Measurements from ENCODE around the gene ADGRL3.

The ADGRL3 gene

DNA sequence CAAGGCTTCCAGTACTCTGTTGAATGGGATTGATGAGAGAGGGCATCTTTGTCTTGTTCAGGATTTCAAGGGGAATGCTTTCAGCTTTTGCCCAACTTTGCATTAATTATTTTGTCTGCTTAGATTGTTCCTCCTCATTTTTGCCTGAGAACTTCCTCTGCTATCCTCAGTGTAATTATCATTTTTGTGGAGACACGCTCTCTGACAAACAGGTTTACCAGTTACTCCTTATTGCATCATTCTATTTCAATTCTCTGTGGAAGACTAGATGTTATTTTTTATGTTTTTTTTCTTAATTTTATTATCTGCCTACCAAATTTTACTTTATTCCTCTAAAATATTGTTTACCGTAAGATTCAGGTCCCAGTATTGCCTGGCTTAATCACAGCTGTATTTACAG lies 349.2 kb downstream of the ADGRL3 start:
- no peak for DNase-seq (ENCODE audit: low spot score)

DNA sequence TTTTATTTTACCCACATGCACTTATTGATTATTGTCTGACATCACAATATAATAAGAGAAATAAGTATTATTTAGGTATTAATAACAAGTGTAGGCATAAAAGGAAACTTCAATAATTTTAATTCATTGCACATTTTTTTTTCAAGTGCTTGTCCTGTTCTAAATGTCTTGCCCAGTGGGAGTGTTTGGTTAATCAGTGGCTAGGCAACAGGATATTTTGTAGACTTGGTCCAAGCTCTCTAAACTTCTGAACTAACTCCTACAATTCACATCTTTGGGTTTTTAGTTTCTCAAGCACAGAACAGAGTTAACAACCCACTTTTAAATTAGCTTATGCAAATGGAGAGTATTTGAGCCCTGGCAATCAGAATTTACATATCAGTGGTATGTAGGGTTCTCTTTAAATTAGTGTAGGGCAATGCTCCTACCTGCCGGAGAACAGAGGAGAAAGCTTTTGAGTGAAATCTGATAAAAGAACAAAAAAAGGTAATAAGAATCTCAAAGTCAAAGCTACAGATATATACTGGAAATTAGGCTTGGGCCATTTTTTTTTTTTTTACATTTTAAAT lies 353.5 kb downstream of the ADGRL3 start:
- DNase-seq (ENCODE audit: low spot score) = no peak

DNA sequence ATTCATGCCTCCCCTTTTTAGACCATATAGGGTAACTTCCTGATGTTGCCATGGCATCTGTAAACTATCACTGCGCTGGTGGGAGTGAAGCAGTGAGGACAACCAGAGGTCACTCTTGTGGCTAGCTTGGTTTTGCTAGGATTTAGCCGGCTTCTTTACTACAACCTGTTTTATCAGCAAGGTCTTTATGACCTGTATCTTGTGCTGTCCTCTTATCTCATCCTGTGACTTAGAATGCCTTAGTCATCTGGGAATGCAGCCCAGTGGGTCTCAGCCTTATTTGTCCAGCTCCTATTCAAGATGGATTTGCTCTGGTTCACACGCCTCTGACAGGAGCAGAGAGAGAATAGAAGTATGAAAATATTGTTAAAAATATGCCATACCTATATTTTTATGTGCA lies 355.7 kb downstream of the ADGRL3 start:
- DNase-seq (ENCODE audit: low spot score) = peak; percentile 36

DNA sequence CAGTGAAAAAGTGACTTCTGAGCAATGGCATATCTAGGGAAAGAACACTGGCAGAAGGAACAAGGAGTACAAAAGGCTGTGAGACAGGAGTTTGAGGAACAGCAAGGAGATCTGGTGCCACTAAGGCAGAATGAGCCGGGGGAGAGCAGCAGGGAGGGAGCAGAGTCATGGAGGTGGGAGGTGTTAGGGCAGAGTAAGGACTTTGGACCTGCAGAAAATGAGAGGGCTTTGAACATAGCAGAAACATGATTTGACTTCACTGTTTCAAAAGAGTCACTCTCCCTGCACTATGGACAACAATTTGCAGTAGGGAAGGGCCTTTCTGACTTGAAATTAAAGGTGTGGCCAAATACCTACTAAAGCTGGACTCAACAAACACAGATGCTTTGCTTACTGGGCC lies 356.2 kb downstream of the ADGRL3 start:
- no peak for DNase-seq (ENCODE audit: low spot score)

DNA sequence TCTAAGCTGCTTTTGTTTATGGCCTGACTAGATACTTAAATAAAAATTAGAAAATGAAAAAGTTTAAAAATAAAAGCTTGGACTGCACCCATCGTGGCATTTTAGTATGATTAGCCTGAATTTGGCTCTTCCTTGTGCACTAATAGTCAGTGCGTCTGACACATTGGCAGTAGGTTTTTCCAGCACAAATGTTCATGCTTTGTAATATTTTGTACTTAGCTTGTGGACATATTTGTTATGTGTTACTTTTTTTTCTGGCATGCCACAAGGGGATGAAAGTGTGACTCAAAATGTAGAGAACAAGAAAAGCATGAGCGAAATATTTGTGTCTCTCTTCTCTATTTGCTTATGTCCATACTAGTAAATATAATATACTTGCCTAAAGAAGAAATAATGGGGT lies 359.3 kb downstream of the ADGRL3 start:
- no peak for DNase-seq (ENCODE audit: low spot score)

DNA sequence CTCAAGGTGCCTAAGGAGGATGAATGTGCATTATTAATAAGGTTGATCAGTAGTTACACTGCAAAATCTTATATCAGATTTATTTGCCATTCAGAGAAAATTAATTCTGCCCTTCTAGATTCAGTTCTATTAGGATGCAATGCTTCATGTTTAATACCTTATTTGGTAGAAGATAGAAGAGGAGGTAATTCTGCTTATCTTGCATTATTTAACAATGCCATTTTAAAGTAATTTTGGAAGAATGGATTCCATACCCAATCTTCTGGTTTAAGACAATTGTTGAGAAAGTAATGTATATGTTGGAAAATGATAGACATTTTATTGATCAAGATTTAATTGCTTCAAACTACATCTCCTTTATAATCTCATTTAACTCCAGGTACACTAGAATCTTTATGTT lies 360.9 kb downstream of the ADGRL3 start:
- DNase-seq (ENCODE audit: low spot score) = no peak

DNA sequence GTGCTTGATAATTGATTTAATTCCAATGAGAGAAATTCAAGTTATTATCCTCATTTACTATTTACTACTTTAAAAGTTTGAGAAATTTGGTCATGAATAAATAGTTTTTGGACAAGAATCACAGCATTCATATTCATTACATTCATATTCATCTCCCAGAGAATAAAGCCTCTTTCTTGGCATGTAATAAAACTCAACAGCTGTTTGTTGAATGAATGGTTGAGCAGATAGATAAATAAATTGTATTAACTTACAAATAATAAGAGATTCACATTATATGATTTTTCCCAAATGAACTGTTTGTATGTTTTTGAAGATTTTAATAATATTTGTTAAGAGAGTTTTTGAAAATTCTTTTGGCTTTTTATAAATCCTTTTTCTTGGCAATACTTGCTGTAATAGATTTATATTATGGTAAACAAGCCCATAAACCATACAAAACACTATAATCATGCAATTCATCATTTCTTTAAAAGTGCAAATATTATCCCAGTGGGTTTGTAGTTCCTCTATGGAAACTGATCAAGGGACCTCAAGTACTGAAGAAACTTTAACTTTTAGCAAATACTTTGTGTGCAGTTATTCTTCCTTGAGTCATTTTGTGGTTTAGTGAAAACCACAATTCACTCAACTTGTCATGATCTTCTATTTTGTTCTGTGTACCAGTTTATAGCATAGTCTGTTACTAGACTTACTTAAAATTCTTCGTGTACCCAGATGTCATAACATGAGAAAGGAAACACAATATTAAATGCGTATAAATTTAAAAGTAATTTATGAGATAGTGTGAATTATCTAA lies 371.8 kb downstream of the ADGRL3 start:
- DNase-seq (ENCODE audit: low spot score) = peak; percentile 64

DNA sequence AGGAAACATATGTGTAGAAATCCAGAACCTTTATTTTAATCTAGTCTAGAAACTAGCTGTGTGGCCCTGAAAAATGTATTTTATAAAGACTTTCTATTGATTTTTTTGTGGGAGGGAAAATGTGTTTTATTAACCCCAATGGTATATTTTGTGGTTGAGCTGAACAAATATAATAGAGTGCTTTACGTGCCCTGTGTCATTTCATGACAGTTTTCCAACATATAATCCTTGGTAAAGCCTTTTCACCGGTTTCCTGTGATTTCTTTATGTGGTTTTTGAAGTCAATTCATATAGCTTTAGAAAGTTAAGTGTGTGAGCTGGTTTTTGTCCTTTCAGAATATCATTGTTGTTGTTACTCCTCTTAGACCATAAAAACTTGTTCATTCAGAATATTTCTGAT lies 375.7 kb downstream of the ADGRL3 start:
- DNase-seq (ENCODE audit: low spot score) = no peak

DNA sequence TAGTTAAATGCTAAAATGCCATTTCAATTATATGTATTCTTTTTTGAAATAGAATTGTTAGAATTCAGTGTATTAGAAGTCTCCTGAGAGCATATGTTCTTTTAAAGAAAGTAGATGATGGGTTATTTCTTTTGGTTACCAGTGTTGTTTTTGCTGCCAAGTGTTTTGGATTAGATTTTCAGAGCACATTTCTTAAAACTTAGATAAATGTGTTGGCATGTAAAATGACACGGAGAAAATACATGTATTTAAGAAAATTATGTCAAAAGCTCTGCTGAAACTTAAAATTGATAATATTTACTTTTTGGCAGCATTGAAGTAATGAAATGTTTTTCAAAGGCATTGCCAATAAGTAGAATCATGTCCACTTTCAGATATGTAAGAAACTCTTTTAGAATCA lies 379.7 kb downstream of the ADGRL3 start:
- DNase-seq (ENCODE audit: low spot score) = no peak

DNA sequence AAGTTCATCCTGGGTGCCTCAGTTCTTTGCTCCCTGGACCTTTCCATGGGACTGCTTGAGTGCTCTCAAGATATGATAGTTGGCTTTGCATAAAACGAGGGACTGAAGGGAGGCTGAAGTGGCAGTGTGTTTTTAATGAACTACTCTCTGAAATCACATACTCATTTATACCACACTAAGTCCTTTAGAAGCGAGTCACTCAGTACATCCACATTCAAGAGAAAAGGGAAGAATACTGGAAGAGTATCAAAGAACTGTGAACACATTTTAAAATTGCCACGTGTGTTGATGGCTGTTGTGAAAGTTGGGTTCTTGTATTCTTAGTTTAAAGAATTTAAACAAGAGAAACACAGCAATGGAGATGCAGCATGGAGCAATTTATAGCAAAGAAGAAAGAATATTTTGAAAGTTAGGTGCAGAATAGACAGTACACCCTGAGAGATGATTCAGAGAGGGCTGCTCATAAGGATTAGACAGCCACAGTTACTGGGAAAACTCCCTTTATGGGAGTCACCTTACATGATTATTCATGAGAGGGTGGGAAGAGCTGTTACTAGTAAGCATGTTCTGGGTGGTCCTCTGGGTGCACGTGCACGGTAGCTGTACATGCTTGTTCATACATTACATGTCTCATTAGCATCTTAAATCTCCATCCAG lies 380.7 kb downstream of the ADGRL3 start:
- DNase-seq (ENCODE audit: low spot score) = peak; percentile 45

DNA sequence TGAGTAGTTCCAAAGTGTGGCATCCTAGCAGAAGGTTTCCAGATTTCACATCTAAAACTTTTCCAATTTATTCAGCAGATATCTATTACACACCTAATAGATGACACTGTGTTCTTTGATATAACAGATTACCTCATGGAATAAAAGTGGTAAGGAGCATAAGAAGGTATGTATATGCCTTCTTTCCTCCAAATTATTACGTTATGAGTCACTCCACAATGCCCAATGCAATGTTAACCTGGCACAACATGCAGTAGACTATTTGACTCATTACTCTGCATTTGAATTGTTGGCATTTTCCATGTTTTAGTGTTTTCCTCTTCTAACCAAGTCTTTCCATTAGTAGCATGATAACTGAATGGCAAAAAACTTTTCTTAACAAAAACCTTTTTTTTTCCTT lies 383.6 kb downstream of the ADGRL3 start:
- DNase-seq (ENCODE audit: low spot score) = peak; percentile 84

DNA sequence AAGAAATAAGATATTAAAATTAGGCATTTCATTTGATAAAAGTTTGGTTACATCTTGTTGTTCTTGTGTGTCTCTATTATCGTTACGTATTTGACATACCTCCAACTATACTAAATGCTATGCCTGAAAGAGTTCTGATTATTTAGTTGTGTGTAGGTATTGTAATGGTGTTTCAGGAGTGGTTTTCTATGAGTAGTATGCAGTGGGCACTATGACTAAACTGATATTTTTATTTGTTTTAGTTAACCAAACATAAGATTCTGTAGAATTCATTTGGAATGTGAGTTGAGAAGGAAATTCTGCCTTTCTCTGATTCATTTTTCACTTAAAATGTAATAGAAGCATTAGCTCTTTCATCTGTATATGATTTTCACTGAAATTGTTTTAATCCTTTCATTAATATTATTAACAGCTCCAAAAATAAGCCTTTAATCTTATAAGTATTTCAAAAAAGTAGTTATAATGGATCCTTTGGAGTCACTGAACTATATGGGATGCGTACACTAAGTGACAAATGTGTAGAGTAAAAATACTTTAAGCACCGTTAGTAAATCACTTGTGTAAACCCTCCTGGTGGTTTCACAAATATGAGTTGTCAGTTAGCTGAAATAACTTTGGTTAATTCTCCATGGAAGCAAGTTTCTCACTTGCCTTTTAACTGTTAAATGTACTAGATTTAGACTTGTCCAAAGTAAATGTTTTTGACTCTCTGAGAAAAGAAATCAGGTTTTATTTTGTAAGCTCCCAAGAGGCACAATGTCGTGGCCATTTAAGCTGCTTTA lies 388.7 kb downstream of the ADGRL3 start:
- no peak for DNase-seq (ENCODE audit: low spot score)

DNA sequence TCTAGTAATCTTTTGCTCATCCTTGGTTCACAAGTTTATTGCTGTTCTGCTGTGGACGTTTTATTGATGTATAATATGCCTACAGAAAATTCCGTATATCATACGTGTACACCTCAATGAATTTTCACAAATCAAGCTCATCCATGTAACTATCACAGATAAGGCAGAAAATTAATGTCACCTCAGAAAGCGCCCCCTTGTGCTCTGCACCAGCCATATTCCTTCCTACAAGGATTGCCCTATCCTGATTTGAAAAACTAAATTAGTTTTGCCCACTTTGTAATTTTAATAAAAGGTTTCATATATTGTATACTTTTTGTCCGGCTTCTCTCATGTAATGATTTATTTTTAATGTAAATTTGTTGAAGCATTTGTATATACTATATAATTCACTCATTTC lies 390.8 kb downstream of the ADGRL3 start:
- no peak for DNase-seq (ENCODE audit: low spot score)

DNA sequence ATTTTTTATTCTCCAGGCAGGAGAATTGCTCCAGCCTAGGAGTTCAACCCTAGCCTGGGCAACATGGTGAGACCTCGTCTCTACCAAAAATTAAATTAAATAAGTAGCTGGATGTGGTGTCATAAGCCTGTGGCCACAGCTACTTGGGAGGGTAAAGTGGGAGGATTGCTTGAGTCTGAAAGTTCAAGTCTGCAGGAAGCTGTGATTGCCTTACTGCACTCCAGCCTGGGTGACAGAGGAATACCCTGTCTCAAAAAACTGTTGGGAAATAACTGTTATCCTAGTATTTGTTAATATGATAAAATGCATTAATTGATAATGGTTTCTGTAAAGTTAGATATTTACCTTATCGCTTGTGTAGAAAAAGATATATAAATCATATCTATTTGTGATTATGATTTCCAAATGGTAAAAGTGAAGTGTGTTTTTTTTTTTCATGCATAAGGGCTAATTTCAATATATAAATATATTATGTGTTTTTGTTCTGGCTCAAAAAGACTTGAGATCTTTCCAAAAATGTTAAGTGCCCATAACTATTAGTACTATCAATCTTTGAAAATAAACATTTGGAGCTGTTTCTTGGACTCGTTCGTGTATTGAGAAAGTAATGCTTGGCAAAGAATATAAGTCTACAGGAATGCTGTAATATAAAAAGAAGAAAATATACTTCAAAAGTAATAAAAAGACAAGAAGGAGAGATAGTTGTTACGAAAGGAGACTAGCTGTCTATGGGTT lies 396.6 kb downstream of the ADGRL3 start:
- no peak for DNase-seq (ENCODE audit: low spot score)

DNA sequence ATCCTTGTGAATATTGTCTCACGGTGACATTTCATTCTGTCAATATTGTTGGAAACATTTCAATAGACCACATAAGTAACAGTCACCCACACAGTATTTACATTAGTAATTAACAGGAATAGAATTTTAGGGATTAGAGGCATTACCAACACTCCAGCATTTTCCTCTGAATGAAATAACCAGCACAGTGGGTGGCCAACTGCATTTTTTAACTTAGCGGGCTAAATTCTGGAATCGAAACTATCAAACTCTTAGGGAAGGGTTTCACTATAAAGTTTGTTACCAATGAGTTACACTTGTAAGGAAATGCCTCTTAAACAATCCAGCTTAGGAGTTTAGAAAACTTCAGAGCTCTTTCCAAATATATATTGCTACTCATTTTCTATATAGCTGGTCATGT lies 403.0 kb downstream of the ADGRL3 start:
- no peak for DNase-seq (ENCODE audit: low spot score)

DNA sequence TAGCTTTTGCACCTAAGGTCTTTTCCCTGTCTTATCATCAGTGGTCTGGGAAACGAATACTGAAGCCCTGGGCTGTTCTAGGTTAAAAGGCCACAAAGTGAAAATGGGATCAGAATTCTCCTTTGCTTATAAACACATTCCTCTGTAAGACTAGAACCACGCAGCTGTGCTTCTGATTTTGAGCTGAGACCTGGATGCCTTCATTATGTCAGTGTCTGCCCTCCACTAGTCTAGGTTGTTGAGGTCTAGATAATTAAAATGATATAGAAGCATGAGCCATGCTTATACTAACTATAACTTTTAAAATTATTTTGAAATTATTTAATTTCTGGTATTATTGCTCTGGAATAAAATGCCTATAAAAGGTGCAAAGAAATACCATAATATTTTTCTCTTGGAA lies 403.9 kb downstream of the ADGRL3 start:
- DNase-seq (ENCODE audit: low spot score) = no peak

DNA sequence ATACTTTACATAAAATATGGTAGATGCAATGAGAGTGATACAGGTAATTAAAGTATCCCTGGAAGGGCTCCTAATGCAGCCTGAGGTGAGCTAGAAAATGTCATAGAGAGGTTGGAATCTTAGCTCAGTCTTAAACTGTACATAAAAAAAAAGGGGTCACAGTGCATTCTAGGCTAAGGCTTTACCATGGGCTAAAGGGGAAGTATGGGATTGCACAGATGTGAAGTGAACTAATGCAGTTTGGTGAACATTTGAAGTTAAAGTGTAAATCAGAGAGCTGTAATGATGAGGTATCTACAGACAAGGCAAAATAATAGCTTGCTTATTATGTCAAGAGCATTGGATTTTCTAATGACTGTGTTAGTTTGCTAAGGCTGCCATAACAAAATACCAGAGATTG lies 405.9 kb downstream of the ADGRL3 start:
- DNase-seq (ENCODE audit: low spot score) = no peak

DNA sequence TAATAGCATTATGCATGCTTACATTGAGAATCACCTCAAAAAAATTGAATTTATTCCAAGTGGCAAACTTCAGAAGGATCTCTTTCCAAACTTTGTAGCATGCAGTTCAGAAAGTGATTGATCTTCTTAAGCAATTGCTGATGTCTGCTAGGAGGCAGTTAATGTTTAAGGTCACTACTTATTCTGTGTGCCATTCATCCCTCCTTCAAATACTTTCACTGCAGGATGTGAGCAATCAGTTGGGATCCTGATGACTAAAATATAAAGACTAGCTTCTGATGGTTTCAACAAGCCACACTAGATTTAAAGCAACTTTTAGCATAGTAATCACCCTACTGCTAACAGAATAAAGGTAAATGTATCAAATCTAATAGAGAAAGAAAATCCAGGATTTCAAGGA lies 414.1 kb downstream of the ADGRL3 start:
- DNase-seq (ENCODE audit: low spot score) = peak; percentile 53

DNA sequence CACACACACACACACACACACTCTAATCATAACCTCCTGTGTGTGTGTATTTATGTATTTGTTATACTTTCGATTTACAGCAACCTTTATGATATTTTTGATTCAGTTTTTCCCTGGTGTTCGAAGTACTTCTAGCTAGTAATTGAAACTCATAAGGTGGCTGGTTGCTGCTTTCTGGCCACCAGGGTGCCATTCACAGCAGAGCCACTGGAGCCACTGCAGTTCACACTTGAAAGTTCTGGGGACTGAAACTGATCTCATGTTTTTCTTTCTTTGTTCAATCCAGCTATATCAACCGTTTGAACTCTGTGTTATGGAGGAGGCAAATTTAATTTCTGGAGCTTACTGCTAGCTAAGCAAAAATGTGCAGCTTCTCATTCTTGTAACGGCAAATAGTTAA lies 419.4 kb downstream of the ADGRL3 start:
- DNase-seq (ENCODE audit: low spot score) = no peak

DNA sequence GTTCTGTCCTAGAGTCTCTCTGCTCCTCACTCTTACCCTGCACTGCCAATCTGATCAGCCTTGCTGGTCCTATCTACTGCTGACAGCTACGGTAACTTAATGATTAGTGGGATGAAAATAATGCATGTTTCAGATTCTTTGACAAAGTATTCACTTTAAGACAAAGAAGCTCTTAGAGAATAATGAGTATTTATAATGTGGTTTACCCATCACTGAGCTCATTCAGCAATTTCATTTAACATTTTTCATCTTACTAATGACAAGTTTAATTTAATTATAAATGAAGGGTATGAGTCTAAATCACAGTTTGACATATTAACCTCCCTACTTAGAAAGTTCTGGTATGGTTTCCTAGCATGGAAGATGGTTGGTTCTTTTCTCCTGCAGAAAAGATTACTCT lies 428.2 kb downstream of the ADGRL3 start:
- no peak for DNase-seq (ENCODE audit: low spot score)

DNA sequence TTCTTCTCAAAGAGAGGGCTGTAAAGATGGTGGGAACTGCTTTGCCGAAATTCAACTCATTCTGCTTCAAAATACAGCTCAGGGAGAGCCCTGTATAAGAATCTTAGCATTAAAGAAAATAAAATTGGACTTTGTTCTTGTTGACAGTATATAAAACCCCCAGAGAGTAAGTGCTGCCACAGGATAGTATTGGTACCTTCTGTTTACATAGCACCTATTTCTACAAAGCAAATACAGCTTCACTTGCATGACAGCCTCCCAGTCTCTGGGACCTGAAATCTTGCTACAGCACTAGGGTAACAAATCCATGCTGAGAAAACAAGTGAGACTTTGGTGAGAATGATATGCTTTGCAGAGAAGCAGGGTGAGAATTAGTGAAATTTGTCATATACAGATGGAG lies 428.6 kb downstream of the ADGRL3 start:
- no peak for DNase-seq (ENCODE audit: low spot score)

DNA sequence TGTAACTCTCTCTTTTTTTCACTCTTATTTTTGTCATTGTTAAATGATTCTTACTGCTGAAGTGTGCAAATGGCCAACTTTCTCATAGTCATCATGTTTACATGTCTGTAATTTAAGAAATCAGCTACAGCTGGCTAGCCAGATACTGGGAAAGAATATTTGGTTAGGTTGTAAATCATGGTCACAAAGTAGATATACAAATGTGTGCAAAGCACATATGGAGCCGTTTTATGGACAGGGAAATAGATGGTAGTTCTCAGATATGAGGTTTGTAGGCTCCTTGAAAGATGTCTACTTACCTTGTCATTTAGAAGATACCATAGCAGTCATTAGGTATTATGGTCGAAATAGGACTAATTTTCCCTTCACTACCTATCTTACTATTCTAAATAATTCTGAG lies 430.4 kb downstream of the ADGRL3 start:
- DNase-seq (ENCODE audit: low spot score) = no peak
